Ovary (tissue), 9 donors: ENCODE results near the gene RAD21L1. TPM values are rescaled to one million over a fixed set of nuclear protein-coding genes. Genes with fewer than 3 reads are reported as not detected.

Source experiments
- DNase-seq, 5 donors: peaks; one replicate each; pipeline ENCODE4 v3.0.0-alpha.2; 2019 to 2020
- H3K27ac ChIP-seq, 2 donors: fragments of 200-600 bp; one replicate each; pipeline versions ENCODE4 v1.5.1 to v1.8.0; 2019 to 2022
- H3K27me3 ChIP-seq: fragments of 200-600 bp; one replicate; pipeline ENCODE4 v1.8.0; 2022
- H3K36me3 ChIP-seq: fragments of 200-600 bp; sonication (generic); one replicate; pipeline ENCODE4 v1.5.1; 2019
- H3K4me1 ChIP-seq: one replicate; pipeline ENCODE4 v1.8.1; 2013; ENCODE audit warnings: mild to moderate bottlenecking, moderate library complexity; ENCODE audit not compliant: insufficient read depth
- H3K4me3 ChIP-seq: fragments of 200-600 bp; sonication (generic); one replicate; pipeline ENCODE4 v1.5.1; 2017
- H3K9me3 ChIP-seq, 2 donors: fragments of 200-600 bp in 1 of 2; sonication (generic) in 1 of 2; one replicate each; pipeline versions ENCODE4 v1.5.1 to v1.8.1; 2013 to 2019; ENCODE audit warnings: mild to moderate bottlenecking in 1 of 2, moderate library complexity in 1 of 2
- EP300 ChIP-seq: sonication (generic); formaldehyde crosslinking; IDR thresholded peaks from one replicate; pipeline ENCODE4 v1.6.1; 2017; ENCODE audit warnings: antibody characterized with exemption
- POLR2A ChIP-seq: fragments of 450-650 bp; IDR thresholded peaks from one replicate; pipeline ENCODE4 v1.6.1; 2017; ENCODE audit warnings: antibody characterized with exemption, mild to moderate bottlenecking, moderate library complexity
- WGBS, 3 donors: extraction: QIAGEN DNeasy Blood & Tissue Kit in 1 of 3; methylation state at CpG; one replicate each; pipeline versions ENCODE4 v1.1.5 to v1.1.7; 2013 to 2017; 5-methylcytosine and 5-hydroxymethylcytosine counted together
- intact Hi-C, 4 donors: fragments of 100-400 bp; cut with DNase I; formaldehyde crosslinking; loops; one replicate each; pipeline versions ENCODE4 v1.11.0 to v1.15.1; 2022 to 2023
- polyA plus RNA-seq, 2 donors: library from polyadenylated mRNA; stranded (reverse); fragments of 200-250 nt in 1 of 2; fragments of 350-450 nt in 1 of 2; fragmentation: Illumina TruSeq in 1 of 2; extraction: RNeasy Lipid Tissue Mini Kit (QIAGEN cat#74804) in 1 of 2; gene quantifications; one replicate each; pipeline ENCODE4 v1.2.3, GENCODE V29; 2013 to 2014
- total RNA-seq, 7 donors: library from RNA; depleted of rRNA in 2 of 7; stranded (reverse); fragments of >200 nt in 2 of 7; fragmentation: NEBNext Ultra II Directional in 3 of 7; extraction: Animal tissue kit (Norgen Biotek cat#: 25700) in 3 of 7; gene quantifications; one replicate each; pipeline versions ENCODE4 v1.1.0 to v1.2.4, GENCODE V29; 2016 to 2023
- TF ChIP-seq, protein P1 (sequence below), 3 donors: fragments of 450-650 bp in 2 of 3; fragments of 200-600 bp in 1 of 3; IDR thresholded peaks; one replicate each; pipeline versions ENCODE4 v1.5.1 to v1.8.0; 2016 to 2022; ENCODE audit warnings: antibody characterized with exemption in 3 of 3, mild to moderate bottlenecking in 1 of 3
- donor health status: DM: no; HTN: no; CAD: no; lungs with moderate emphysema.
- donor health status: DM: no; HTN: no; CAD: no.
- donor health status: Bipolar disorder and iron deficiency.
- donor health status: DM: yes; HTN: yes; CAD: no.
- donor health status: DM: no; HTN: no; CAD: no.
- donor health status: DM: yes; HTN: yes; CAD: no.

Gene RAD21L1
- total and polyA plus RNA-seq, 9 donors = not detected

DNA sequence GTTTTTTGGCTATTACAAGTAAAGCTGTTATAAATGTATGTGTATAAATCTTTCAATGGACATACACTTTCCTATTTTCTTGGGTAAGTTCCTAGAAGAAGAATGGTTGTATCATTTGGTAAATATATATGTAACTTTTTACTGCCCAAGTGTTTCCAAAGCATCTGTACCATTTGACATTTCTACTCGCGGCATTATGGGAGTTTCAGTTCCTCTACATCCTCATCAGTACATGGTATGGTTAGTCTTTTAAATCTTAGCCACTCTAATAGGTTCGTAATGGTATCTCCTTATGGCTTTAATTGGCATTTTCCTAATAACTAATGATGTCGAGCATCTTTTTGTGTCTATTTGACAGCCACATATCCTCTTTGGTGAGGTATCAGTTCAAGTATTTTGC is 53.1 kb downstream of the RAD21L1 start:
- no peaks in the 10 kb centered on the region for H3K4me1 ChIP-seq
- 90 to 94% (median 91%) methylated on average over 4 of the region's 4 CpGs for WGBS, 3 donors
- H3K9me3 ChIP-seq = no peaks in the 10 kb centered on the region
- H3K36me3 ChIP-seq = no peaks in the 10 kb centered on the region
- TF ChIP-seq, protein P1, sequence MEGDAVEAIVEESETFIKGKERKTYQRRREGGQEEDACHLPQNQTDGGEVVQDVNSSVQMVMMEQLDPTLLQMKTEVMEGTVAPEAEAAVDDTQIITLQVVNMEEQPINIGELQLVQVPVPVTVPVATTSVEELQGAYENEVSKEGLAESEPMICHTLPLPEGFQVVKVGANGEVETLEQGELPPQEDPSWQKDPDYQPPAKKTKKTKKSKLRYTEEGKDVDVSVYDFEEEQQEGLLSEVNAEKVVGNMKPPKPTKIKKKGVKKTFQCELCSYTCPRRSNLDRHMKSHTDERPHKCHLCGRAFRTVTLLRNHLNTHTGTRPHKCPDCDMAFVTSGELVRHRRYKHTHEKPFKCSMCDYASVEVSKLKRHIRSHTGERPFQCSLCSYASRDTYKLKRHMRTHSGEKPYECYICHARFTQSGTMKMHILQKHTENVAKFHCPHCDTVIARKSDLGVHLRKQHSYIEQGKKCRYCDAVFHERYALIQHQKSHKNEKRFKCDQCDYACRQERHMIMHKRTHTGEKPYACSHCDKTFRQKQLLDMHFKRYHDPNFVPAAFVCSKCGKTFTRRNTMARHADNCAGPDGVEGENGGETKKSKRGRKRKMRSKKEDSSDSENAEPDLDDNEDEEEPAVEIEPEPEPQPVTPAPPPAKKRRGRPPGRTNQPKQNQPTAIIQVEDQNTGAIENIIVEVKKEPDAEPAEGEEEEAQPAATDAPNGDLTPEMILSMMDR (IDR thresholded peaks at IDR 0.05) = no peak
- TF ChIP-seq EP300 = no peak
- TF ChIP-seq POLR2A = no peak
- intact Hi-C loops = no loop called here
- no peaks in the 10 kb centered on the region for H3K27me3 ChIP-seq
- no peak overlapping the region for H3K4me3 ChIP-seq
- no peak overlapping the region for H3K27ac ChIP-seq
- DNase-seq = no peak

DNA sequence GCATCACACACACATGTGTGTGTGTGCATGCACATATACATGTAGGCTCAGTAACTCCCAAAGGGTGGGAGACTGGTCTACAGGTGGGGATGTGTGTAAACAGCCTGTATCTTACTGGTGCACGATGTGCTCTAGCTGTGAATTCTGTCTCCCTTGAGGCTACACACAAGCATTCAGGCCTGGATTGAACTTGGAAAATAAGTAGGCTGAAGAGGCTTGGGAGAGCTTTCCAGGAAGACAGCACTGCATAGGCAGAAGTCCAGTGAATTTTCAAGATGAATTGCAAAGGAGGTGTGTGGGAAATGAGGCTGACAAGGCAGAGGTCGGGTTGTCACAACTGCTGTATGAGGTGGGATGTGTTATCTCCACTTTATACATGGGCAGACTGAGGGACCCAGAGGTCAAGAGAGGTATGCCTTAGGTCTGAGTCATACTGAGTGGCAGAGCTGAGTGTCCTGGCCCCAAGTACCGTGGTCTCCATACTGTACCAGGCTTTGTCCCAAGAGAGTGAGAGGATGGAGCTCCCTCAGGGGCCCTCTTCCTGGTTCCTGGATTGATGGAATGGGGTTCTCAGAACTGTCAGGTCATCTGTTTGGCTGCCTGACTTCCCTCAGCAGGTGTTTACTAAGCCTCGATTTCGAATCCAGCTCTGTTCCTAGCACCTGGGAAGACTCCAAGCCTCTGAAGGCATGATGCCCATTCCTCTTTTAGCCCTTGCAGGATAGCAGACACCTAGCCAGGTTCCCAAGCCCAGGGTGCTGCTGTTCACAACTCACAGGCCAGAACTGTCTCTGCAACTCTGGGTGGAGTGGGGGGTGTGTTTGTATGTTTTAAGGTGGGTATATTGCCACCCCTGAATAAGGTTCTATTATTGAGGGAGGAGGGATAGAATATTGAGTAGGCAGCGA is 54.6 kb downstream of the RAD21L1 start:
- H3K36me3 ChIP-seq = no peaks in the 10 kb centered on the region
- intact Hi-C loops = no loop called here
- TF ChIP-seq, protein P1 (IDR thresholded peaks at IDR 0.05) = no peak
- TF ChIP-seq POLR2A (no peak), EP300 (no peak)
- WGBS, 3 donors = 71 to 78% (median 76%) methylated on average over 6 of the region's 6 CpGs
- no peaks in the 10 kb centered on the region for H3K4me1 ChIP-seq
- H3K9me3 ChIP-seq = no peaks in the 10 kb centered on the region
- H3K27me3 ChIP-seq = no peaks in the 10 kb centered on the region
- no peak overlapping the region for H3K27ac ChIP-seq
- no peak for DNase-seq
- H3K4me3 ChIP-seq = no peak overlapping the region

DNA sequence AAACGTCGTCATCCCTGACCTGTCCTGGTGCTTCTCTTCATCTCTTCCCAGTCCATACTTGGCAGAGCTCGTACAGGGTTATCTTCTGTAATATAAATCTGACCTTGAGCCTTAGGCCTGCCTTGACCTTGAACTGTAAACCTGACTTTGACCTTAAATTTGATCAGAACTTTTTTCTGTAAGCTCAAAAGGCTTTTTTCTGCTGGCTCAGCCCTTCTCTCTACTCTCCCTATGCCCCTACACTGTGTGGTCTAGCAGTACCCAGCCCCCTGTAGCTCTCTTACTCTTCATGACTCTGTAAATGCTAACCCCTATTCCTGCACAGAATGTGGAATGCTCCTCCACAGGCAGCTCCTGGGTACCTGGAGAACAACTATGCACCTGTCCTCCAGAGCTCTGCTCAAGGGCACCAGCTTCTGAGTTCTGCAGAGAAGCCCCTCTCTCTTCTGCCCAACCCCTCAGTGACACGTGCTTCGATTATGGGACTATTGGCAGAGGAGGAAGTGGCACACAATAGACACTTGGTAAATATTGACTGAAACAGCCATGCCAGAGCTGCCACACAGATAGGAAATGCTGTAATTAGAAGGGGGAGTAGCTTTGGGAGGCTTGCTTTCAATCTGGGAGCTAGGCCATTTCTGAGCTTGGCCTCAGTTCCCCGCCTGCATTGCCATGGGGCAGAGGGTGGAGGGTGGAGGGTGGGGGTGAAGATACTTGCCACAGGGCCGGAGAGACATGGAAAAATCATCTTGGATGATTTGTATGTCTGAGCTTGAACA is 55.6 kb downstream of the RAD21L1 start:
- H3K27ac ChIP-seq = no peak overlapping the region
- intact Hi-C loops = no loop called here
- 76 to 80% (median 78%) methylated on average over 7 of the region's 7 CpGs for WGBS, 3 donors
- no peak overlapping the region for H3K4me3 ChIP-seq
- TF ChIP-seq POLR2A (no peak), EP300 (no peak)
- TF ChIP-seq, protein P1 (IDR thresholded peaks at IDR 0.05) = no peak
- H3K4me1 ChIP-seq = no peaks in the 10 kb centered on the region
- no peaks in the 10 kb centered on the region for H3K9me3 ChIP-seq
- DNase-seq = no peak
- no peaks in the 10 kb centered on the region for H3K27me3 ChIP-seq
- H3K36me3 ChIP-seq = no peaks in the 10 kb centered on the region

DNA sequence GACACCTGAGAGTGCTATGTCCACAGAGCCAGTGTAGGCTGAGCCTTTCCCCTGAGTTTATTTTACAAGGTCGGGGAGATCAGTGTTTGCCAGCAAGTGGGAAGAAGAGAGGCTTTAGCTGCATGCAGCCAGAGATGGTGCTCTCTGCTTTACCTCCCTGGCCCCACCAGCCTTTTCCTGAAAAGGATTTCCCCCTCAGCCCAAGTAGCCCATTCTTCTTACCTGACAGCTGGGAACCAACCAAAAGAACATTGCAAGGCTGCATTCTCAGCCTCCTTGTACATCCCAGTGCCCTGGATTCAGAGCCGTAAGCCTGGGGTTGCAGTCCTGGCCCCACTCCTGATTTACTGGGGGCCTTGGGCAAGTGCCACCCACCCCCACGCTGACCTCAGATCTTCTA is 57.1 kb downstream of the RAD21L1 start:
- Histone ChIP-seq H3K4me3 (no peak overlapping the region), H3K27me3 (no peaks in the 10 kb centered on the region), H3K36me3 (no peaks in the 10 kb centered on the region), H3K9me3 (no peaks in the 10 kb centered on the region), H3K27ac (no peak overlapping the region), H3K4me1 (no peaks in the 10 kb centered on the region)
- no peak for DNase-seq
- WGBS, 3 donors = 68 to 71% (median 70%) methylated on average over 3 of the region's 3 CpGs
- no peak for TF ChIP-seq EP300
- intact Hi-C loops = no loop called here
